HEK293T (cell line): Measurements from ENCODE around the gene CLEC4F.

Experiments
- ARNT ChIP-seq: fragments of 450-650 bp; IDR thresholded peaks from 2 replicates; pipeline ENCODE4 v1.6.1; 2017; ENCODE audit warnings: mild to moderate bottlenecking
- BHLHE40 ChIP-seq: fragments of 450-650 bp; IDR thresholded peaks from 2 replicates; pipeline ENCODE4 v1.6.1; 2016; ENCODE audit warnings: mild to moderate bottlenecking, moderate library complexity, borderline replicate concordance
- CTBP1 ChIP-seq: fragments of 450-650 bp; IDR thresholded peaks from 2 replicates; pipeline ENCODE4 v1.6.1; 2016; ENCODE audit warnings: borderline replicate concordance
- ELF4 ChIP-seq: fragments of 450-650 bp; IDR thresholded peaks from 2 replicates; pipeline ENCODE4 v1.6.1; 2017; ENCODE audit warnings: antibody characterized with exemption
- FOXA1 ChIP-seq: fragments of 450-650 bp; IDR thresholded peaks from 2 replicates; pipeline ENCODE4 v1.6.1; 2016; ENCODE audit warnings: mild to moderate bottlenecking
- FOXM1 ChIP-seq: fragments of 450-650 bp; IDR thresholded peaks from 2 replicates; pipeline ENCODE4 v1.6.1; 2017; ENCODE audit warnings: mild to moderate bottlenecking, borderline replicate concordance
- HDGF ChIP-seq: fragments of 450-650 bp; IDR thresholded peaks from 2 replicates; pipeline ENCODE4 v1.6.1; 2017; ENCODE audit warnings: antibody characterized with exemption, borderline replicate concordance
- SP1 ChIP-seq: fragments of 450-650 bp; IDR thresholded peaks from 2 replicates; pipeline ENCODE4 v1.6.1; 2017
- SUZ12 ChIP-seq: fragments of 450-650 bp; IDR thresholded peaks from 2 replicates; pipeline ENCODE4 v1.6.1; 2016; ENCODE audit warnings: mild to moderate bottlenecking
- TARDBP ChIP-seq: fragments of 450-650 bp; IDR thresholded peaks from 2 replicates; pipeline ENCODE4 v1.6.1; 2016
- ZNF384 ChIP-seq: fragments of 450-650 bp; IDR thresholded peaks from 2 replicates; pipeline ENCODE4 v1.6.1; 2016

DNA sequence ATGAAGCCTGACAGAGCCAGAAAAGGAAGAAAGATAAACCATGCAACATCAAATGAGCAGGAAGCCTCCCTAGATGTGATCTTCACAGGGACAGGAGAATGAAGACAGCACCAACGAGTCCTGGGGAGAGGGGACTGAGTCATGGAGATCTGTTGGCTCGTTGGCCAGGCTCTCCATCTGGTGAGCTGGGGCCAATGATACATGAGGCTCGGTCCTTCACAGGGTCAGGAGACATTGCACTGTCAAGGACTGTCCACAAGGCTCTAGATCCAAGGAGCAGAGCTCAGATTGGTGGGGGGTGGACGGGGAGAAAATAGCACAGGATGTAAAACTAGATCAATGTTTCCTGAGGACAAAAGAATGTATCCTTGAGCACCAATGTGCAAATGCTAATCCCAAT is 14.5 kb upstream of the CLEC4F start:
- TF ChIP-seq SUZ12 (no peak), TARDBP (no peak), HDGF (no peak), FOXA1 (no peak), SP1 (no peak), FOXM1 (no peak), ELF4 (no peak), BHLHE40 (no peak), ZNF384 (no peak), ARNT (no peak), CTBP1 (no peak)
